Activated T-helper 2 cell treated with anti-CD3 and anti-CD28 coated beads, Interferon-gamma antibody, Interleukin-2, Interleukin-4, amounts not matched to agents 10 μg/mL and 5 μg/mL and 100 μg/mL, durations not matched to agents 14 hours and 24 hours and 36 hours (primary cell): ENCODE results near the gene FBXO9. TPM values are rescaled to one million over a fixed set of nuclear protein-coding genes. Genes with fewer than 3 reads are reported as not detected.

Experiments
- DNase-seq: peaks from one replicate; pipeline ENCODE4 v3.0.0; 2021; ENCODE audit warnings: low spot score
- H3K27ac Mint-ChIP-seq: one replicate; pipeline ENCODE4 v1.8.0; 2021; ENCODE audit warnings: mixed read lengths
- H3K27me3 Mint-ChIP-seq: one replicate; pipeline ENCODE4 v1.8.0; 2021; ENCODE audit warnings: low read depth, mixed read lengths
- H3K36me3 Mint-ChIP-seq: one replicate; pipeline ENCODE4 v1.8.0; 2021; ENCODE audit warnings: low read depth, mixed read lengths
- H3K4me1 Mint-ChIP-seq: one replicate; pipeline ENCODE4 v1.8.0; 2021; ENCODE audit warnings: low read depth, mixed read lengths
- H3K4me3 Mint-ChIP-seq: one replicate; pipeline ENCODE4 v1.8.0; 2021; ENCODE audit warnings: low read depth, mild to moderate bottlenecking, moderate library complexity, mixed read lengths
- H3K9me3 Mint-ChIP-seq: one replicate; pipeline ENCODE4 v1.8.0; 2021; ENCODE audit warnings: mixed read lengths
- intact Hi-C: fragments of 100-400 bp; cut with micrococcal nuclease; formaldehyde crosslinking; loops from one replicate; pipeline ENCODE4 v1.15.1; 2023
- total RNA-seq: library from RNA; stranded (reverse); gene quantifications from 2 replicates; pipeline ENCODE4 v1.2.3, GENCODE V29; 2022

Gene FBXO9
- total RNA-seq, 1 donor from 2014 or later, result 70.7 TPM

- peaks cover 10% of the 10 kb centered on the region for H3K27me3 Mint-ChIP-seq
- no peaks in the 10 kb centered on the region for H3K9me3 Mint-ChIP-seq
- no peak overlapping the region for H3K4me3 Mint-ChIP-seq
- peaks cover 13% of the 10 kb centered on the region for H3K4me1 Mint-ChIP-seq
- intact Hi-C loops, result no loop called here
- no peak overlapping the region for H3K27ac Mint-ChIP-seq
- no peaks in the 10 kb centered on the region for H3K36me3 Mint-ChIP-seq
- no peak for DNase-seq
These were observed 47.2 kb downstream of the FBXO9 start for GRCh38 chr6:53112404-53112803.

- no peak for DNase-seq
- H3K4me1 Mint-ChIP-seq, result peaks cover 13% of the 10 kb centered on the region
- H3K36me3 Mint-ChIP-seq, result no peaks in the 10 kb centered on the region
- intact Hi-C loops, result no loop called here
- H3K27me3 Mint-ChIP-seq, result peaks cover 10% of the 10 kb centered on the region
- no peak overlapping the region for H3K4me3 Mint-ChIP-seq
- H3K27ac Mint-ChIP-seq, result no peak overlapping the region
- no peaks in the 10 kb centered on the region for H3K9me3 Mint-ChIP-seq
These were observed 47.7 kb downstream of the FBXO9 start for GRCh38 chr6:53112871-53113270.

- Mint-ChIP-seq H3K27ac (no peak overlapping the region), H3K36me3 (no peaks in the 10 kb centered on the region), H3K4me3 (no peak overlapping the region), H3K4me1 (peaks cover 13% of the 10 kb centered on the region), H3K9me3 (no peaks in the 10 kb centered on the region), H3K27me3 (peaks cover 10% of the 10 kb centered on the region)
- intact Hi-C loops, result no loop called here
- DNase-seq, result no peak
These were observed 48.5 kb downstream of the FBXO9 start for GRCh38 chr6:53113742-53114141.

GRCh38 chr6:53115113-53115512 lies 49.9 kb downstream of the FBXO9 start:
- DNase-seq, result no peak
- Mint-ChIP-seq H3K27me3 (peaks cover 14% of the 10 kb centered on the region), H3K4me3 (no peak overlapping the region), H3K4me1 (peaks cover 4% of the 10 kb centered on the region), H3K36me3 (no peaks in the 10 kb centered on the region), H3K27ac (no peak overlapping the region), H3K9me3 (no peaks in the 10 kb centered on the region)
- intact Hi-C loops, result no loop called here

- DNase-seq, result no peak
- Mint-ChIP-seq H3K36me3 (no peaks in the 10 kb centered on the region), H3K4me3 (no peak overlapping the region), H3K27ac (no peak overlapping the region), H3K27me3 (peaks cover 18% of the 10 kb centered on the region), H3K9me3 (no peaks in the 10 kb centered on the region), H3K4me1 (peaks cover 4% of the 10 kb centered on the region)
- intact Hi-C loops, result no loop called here
These were observed 50.5 kb downstream of the FBXO9 start for GRCh38 chr6:53115741-53116140.

DNA sequence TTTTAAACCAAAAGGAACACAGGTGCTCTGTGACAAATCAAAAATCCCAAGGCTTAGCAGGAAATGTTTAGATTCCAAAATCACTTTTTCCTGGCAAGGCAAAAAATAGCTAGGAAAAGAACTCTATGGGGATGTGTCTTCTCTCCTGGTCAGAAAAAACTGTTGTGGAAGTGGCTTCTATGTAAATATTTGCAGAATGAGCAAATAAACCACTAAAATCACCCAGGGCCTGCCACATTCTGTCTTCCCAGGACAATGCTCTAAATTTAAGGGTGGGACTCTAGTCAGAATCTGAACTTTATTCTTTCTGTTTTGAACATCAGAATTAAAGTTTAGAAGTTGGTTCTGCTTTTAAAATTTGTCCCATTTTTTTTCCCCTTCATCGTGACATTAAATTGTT lies 54.1 kb downstream of the FBXO9 start:
- peaks cover 13% of the 10 kb centered on the region for H3K27me3 Mint-ChIP-seq
- H3K27ac Mint-ChIP-seq, result no peak overlapping the region
- H3K4me1 Mint-ChIP-seq, result no peaks in the 10 kb centered on the region
- intact Hi-C loops, result no loop called here
- H3K36me3 Mint-ChIP-seq, result no peaks in the 10 kb centered on the region
- H3K4me3 Mint-ChIP-seq, result no peak overlapping the region
- no peak for DNase-seq
- H3K9me3 Mint-ChIP-seq, result no peaks in the 10 kb centered on the region

DNA sequence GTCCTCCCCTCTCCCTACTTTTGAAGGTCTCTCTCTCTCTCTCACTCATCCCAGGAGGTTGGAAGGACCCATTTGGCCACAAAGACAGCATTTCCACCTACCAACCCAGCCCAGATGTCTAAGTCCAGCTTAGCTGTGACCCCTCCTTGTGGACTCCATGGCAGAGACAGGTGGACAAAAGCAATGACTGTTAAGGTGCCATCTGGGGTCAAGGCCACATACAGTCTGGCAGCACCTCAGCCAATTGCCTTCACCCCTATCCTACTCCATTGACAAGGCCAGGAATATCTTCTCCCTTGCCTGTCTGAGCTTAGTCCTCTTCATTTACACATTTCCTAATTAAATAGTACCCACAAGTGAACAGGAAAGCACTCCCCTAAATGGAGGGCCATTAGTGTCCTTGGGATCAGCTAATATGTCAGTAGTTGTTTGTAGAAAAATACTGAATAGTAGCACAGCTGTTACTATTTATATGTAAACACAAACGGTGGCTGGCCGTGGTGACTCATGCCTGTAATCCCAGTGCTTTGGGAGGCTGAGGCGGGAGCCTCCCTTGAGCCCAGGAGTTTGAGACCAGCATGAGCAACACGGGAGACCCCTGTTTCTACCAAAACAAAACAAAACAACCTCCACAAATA lies 54.7 kb downstream of the FBXO9 start:
- H3K9me3 Mint-ChIP-seq, result no peaks in the 10 kb centered on the region
- H3K4me1 Mint-ChIP-seq, result no peaks in the 10 kb centered on the region
- H3K36me3 Mint-ChIP-seq, result no peaks in the 10 kb centered on the region
- peaks cover 15% of the 10 kb centered on the region for H3K27me3 Mint-ChIP-seq
- no peak for DNase-seq
- intact Hi-C loops, result no loop called here
- no peak overlapping the region for H3K27ac Mint-ChIP-seq
- no peak overlapping the region for H3K4me3 Mint-ChIP-seq

DNA sequence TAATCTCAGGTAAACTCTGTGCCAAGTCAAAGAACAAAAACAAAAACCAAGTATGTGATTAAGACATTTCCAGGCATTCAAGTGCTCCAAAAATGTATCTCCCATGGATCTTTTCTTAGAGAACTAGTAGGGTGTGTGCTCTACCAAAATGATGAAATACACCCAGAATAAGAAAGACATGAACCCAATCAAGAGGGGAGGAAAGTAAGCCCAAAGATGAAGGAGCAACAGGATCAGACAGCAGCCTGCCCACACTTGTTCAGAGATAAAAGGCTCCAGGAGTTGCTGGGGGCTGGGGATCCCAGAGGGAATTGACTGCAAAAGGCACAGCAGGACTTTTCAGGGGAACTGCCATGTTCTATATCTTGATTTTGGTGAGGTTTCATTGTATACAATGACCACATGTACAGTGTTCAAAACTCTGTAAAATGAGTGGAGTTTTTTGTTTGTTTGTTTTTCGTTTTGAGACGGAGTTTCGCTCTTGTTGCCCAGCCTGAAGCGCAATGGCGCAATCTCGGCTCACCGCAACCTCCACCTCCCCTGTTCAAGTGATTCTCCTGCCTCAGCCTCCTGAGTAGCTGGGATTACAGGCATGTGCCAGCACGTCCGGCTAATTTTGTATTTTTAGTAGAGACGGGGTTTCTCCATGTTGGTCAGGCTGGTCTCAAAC lies 59.1 kb downstream of the FBXO9 start:
- H3K4me3 Mint-ChIP-seq, result no peak overlapping the region
- intact Hi-C loops, result no loop called here
- H3K4me1 Mint-ChIP-seq, result no peaks in the 10 kb centered on the region
- H3K9me3 Mint-ChIP-seq, result no peaks in the 10 kb centered on the region
- H3K36me3 Mint-ChIP-seq, result no peaks in the 10 kb centered on the region
- no peak for DNase-seq
- peaks cover 33% of the 10 kb centered on the region for H3K27me3 Mint-ChIP-seq
- no peak overlapping the region for H3K27ac Mint-ChIP-seq

GRCh38 chr6:53125276-53125675 lies 60.1 kb downstream of the FBXO9 start:
- H3K27me3 Mint-ChIP-seq, result peaks cover 34% of the 10 kb centered on the region
- intact Hi-C loops, result no loop called here

GRCh38 chr6:53128842-53129241 lies 63.6 kb downstream of the FBXO9 start:
- intact Hi-C loops, result no loop called here
- H3K36me3 Mint-ChIP-seq, result no peaks in the 10 kb centered on the region
- H3K27ac Mint-ChIP-seq, result no peak overlapping the region
- no peaks in the 10 kb centered on the region for H3K9me3 Mint-ChIP-seq
- no peaks in the 10 kb centered on the region for H3K4me1 Mint-ChIP-seq
- H3K27me3 Mint-ChIP-seq, result peaks cover 29% of the 10 kb centered on the region
- no peak for DNase-seq
- H3K4me3 Mint-ChIP-seq, result no peak overlapping the region

More at GRCh38 chr6:53125276-53125675, 60.1 kb downstream of the FBXO9 start:
- Mint-ChIP-seq H3K36me3 (no peaks in the 10 kb centered on the region), H3K9me3 (no peaks in the 10 kb centered on the region), H3K4me3 (no peak overlapping the region), H3K27ac (no peak overlapping the region), H3K4me1 (no peaks in the 10 kb centered on the region)
- no peak for DNase-seq

GRCh38 chr6:53130569-53131290 lies 65.5 kb downstream of the FBXO9 start:
- H3K9me3 Mint-ChIP-seq, result no peaks in the 10 kb centered on the region
- H3K27me3 Mint-ChIP-seq, result peaks cover 24% of the 10 kb centered on the region
- no peaks in the 10 kb centered on the region for H3K36me3 Mint-ChIP-seq
- intact Hi-C loops, result no loop called here
- H3K4me3 Mint-ChIP-seq, result no peak overlapping the region
- no peak overlapping the region for H3K27ac Mint-ChIP-seq
- peaks cover 2% of the 10 kb centered on the region for H3K4me1 Mint-ChIP-seq
- DNase-seq, result no peak

GRCh38 chr6:53133961-53134360 lies 68.8 kb downstream of the FBXO9 start:
- no peak for DNase-seq
- no peak overlapping the region for H3K4me3 Mint-ChIP-seq
- intact Hi-C loops, result no loop called here
- H3K9me3 Mint-ChIP-seq, result no peaks in the 10 kb centered on the region
- H3K27ac Mint-ChIP-seq, result no peak overlapping the region
- peaks cover 10% of the 10 kb centered on the region for H3K27me3 Mint-ChIP-seq
- H3K36me3 Mint-ChIP-seq, result no peaks in the 10 kb centered on the region
- peaks cover 2% of the 10 kb centered on the region for H3K4me1 Mint-ChIP-seq

DNA sequence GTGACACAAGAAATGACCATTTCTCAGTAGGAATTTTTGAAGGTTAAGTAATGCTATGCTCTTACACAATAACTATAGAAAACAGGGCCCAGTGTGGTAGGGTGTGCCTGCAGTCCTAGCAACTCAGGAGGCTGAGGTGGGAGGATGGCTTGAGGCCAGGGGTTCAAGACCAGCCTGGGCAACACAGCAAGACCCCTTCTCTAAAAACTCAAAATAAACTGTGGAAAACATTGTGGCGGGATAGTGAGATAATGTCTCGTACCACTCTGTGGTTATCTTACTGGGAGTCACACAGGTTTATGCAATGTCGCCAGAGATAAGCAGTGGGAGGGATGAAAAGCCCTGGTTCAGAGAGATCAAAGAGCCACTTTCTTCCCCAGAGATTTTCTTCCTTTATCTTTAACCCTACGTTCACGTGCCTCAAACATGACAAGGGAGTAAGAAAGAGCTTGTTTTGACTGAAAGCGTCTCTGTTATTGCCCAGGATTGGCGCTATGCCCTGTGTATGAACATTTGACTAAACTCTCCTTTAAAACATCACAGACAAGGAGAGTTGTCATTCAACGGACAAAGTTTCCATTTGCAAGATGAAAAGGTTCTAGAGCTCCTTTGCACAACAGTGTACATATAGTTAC lies 69.5 kb downstream of the FBXO9 start:
- Mint-ChIP-seq H3K4me1 (peaks cover 2% of the 10 kb centered on the region), H3K27ac (no peak overlapping the region), H3K27me3 (peaks cover 8% of the 10 kb centered on the region), H3K4me3 (no peak overlapping the region), H3K36me3 (no peaks in the 10 kb centered on the region), H3K9me3 (no peaks in the 10 kb centered on the region)
- no peak for DNase-seq
- intact Hi-C loops, result no loop called here
